Measurements from ENCODE around the gene ZSCAN5A.

DNA sequence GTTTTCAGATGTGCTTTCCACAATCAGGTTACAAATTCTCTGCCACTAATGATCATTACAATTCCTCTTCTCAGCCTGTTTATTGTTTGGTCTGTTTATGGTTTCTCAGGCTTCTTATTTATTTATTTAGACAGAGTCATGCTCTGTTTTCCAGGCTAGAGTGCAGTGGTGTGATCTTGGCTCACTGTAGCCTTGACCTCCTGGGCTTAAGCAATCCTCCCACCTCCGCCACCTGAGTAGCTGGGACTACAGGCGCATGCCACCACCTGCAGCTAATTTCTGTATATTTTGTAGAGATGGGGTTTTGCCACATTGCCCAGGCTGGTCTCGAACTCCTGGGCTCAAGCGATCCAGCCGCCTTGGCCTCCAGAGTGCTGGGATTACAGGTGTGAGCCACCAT lies 2.1 kb upstream of the ZSCAN5A start:
- TF ChIP-seq, protein P1, sequence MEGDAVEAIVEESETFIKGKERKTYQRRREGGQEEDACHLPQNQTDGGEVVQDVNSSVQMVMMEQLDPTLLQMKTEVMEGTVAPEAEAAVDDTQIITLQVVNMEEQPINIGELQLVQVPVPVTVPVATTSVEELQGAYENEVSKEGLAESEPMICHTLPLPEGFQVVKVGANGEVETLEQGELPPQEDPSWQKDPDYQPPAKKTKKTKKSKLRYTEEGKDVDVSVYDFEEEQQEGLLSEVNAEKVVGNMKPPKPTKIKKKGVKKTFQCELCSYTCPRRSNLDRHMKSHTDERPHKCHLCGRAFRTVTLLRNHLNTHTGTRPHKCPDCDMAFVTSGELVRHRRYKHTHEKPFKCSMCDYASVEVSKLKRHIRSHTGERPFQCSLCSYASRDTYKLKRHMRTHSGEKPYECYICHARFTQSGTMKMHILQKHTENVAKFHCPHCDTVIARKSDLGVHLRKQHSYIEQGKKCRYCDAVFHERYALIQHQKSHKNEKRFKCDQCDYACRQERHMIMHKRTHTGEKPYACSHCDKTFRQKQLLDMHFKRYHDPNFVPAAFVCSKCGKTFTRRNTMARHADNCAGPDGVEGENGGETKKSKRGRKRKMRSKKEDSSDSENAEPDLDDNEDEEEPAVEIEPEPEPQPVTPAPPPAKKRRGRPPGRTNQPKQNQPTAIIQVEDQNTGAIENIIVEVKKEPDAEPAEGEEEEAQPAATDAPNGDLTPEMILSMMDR (IDR thresholded peaks at IDR 0.05): no peak
- TF ChIP-seq POLR2AphosphoS5 (IDR thresholded peaks at IDR 0.05) (no peak), POLR2A (IDR thresholded peaks at IDR 0.05) (no peak)
